SH-SY5Y (cell line): ENCODE results near the gene PNPLA4.

Experiments
- GATA2 ChIP-seq: IDR thresholded peaks from 2 replicates; pipeline ENCODE4 v1.6.1; 2011; ENCODE audit warnings: mild to moderate bottlenecking, low read depth, low read length
- GATA3 ChIP-seq: IDR thresholded peaks from 2 replicates; pipeline ENCODE4 v1.6.1; 2011; ENCODE audit warnings: low read depth, mild to moderate bottlenecking, low read length, moderate library complexity

- TF ChIP-seq GATA3: no peak
- TF ChIP-seq GATA2: no peak
Observed at GRCh38 chrX:7908821-7909220, 18.4 kb downstream of the PNPLA4 start.
